ENCODE data around the gene SEMA4D. TPM values are rescaled to one million over a fixed set of nuclear protein-coding genes. Genes with fewer than 3 reads are reported as not detected.
A peak's percentile ranks its signal among the peaks of the same experiment; 100 is the strongest.
"Not testable (repeated sequence)": the region's sequence is repeated elsewhere in the genome, so short reads cannot be mapped to it uniquely, and the experiment has no call there.

Gene SEMA4D
- total and polyA plus RNA-seq, 9 of the 15 experiments (the other 6 are each of a cell fraction or from before 2014, with no cell fraction given), result 0.38 to 5.1 (median 1.8) TPM

DNA sequence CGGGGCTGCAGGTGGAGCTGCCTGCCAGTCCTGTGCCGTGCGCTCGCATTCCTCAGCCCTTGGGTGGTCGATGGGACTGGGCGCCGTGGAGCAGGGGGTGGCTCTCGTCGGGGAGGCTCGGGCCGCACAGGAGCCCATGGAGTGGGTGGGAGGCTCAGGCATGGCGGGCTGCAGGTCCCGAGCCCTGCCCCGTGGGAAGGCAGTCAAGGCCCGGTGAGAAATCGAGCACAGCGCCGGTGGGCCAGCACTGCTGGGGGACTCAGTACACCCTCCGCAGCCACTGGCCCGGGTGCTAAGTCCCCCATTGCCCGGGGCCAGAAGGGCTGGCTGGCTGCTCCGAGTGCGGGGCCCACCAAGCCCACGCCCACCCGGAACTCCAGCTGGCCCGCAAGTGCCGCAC, 17.5 kb downstream of the SEMA4D start:
- H3K9ac ChIP-seq (ENCODE audit: insufficient read depth in 1 of 2, low read depth in 2 of 2, low read length in 2 of 2); H3K9me1 ChIP-seq (ENCODE audit: control insufficient read depth, insufficient read depth, low read length); H2AFZ ChIP-seq (ENCODE audit: low read depth, low read length); ATAC-seq; H3K9me3 ChIP-seq (replicated peaks; ENCODE audit: control insufficient read depth, insufficient read depth, low read depth, low read length); POLR2A ChIA-PET; H4K20me1 ChIP-seq (replicated peaks; ENCODE audit: control insufficient read depth, insufficient read depth, low read length); H3K4me2 ChIP-seq (ENCODE audit: insufficient read depth, low read length); FAIRE-seq; H3K36me3 ChIP-seq (ENCODE audit: control insufficient read depth, insufficient read depth, low read length); DNase-seq (ENCODE audit: extremely low read depth in 1 of 4, low spot score in 3 of 4); BruUV-seq (replicated peaks); H3K27ac ChIP-seq (ENCODE audit: extremely low read depth, low read depth, low read length); H3K4me1 ChIP-seq (replicated peaks in 1 of 2; ENCODE audit: control insufficient read depth in 2 of 2, insufficient read depth in 2 of 2, low read length in 2 of 2); CTCF ChIA-PET (ENCODE audit: low intra/inter-chr PET ratio); intact Hi-C loops (cut with micrococcal nuclease); H3K79me2 ChIP-seq (ENCODE audit: control insufficient read depth, insufficient read depth, low read length); H3K4me3 ChIP-seq; in situ Hi-C loops (cut with MboI): not testable (repeated sequence)
- WGBS (ENCODE audit: insufficient coverage, low coverage, missing lambda C conversion rate), result 7% methylated on average over 13 of the region's 27 CpGs
- peaks cover 0 to 34% of the 10 kb centered on the region in 2 experiments; a peak in 3 of 5 replicates for H3K27me3 ChIP-seq (ENCODE audit: control insufficient read depth in 2 of 2, insufficient read depth in 2 of 2, low read length in 2 of 2)

DNA sequence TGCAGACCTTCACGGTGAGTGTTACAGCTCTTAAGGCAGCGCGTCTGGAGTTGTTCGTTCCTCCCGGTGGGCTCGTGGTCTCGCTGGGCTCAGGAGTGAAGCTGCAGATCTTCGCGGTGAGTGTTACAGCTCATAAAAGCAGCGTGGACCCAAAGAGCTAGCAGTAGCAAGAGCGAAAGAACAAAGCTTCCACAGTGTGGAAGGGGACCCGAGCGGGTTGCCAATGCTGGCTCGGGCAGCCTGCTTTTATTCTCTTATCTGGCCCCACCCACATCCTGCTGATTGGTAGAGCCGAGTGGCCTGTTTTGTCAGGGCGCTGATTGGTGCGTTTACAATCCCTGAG, 18.3 kb downstream of the SEMA4D start:
- H3K9me3 ChIP-seq (replicated peaks; ENCODE audit: control insufficient read depth, insufficient read depth, low read depth, low read length); H3K4me3 ChIP-seq; H3K79me2 ChIP-seq (ENCODE audit: control insufficient read depth, insufficient read depth, low read length); H3K9ac ChIP-seq (ENCODE audit: insufficient read depth in 1 of 2, low read depth in 2 of 2, low read length in 2 of 2); DNase-seq (ENCODE audit: extremely low read depth in 1 of 4, low spot score in 3 of 4); H3K27ac ChIP-seq (ENCODE audit: extremely low read depth, low read depth, low read length); H3K36me3 ChIP-seq (ENCODE audit: control insufficient read depth, insufficient read depth, low read length); ATAC-seq; in situ Hi-C loops (cut with MboI); H4K20me1 ChIP-seq (replicated peaks; ENCODE audit: control insufficient read depth, insufficient read depth, low read length); BruUV-seq (replicated peaks); H3K4me1 ChIP-seq (replicated peaks in 1 of 2; ENCODE audit: control insufficient read depth in 2 of 2, insufficient read depth in 2 of 2, low read length in 2 of 2); CTCF ChIA-PET (ENCODE audit: low intra/inter-chr PET ratio); H3K9me1 ChIP-seq (ENCODE audit: control insufficient read depth, insufficient read depth, low read length); FAIRE-seq; H3K4me2 ChIP-seq (ENCODE audit: insufficient read depth, low read length); H2AFZ ChIP-seq (ENCODE audit: low read depth, low read length); intact Hi-C loops (cut with micrococcal nuclease); POLR2A ChIA-PET: not testable (repeated sequence)
- H3K27me3 ChIP-seq (ENCODE audit: control insufficient read depth in 2 of 2, insufficient read depth in 2 of 2, low read length in 2 of 2), result peaks cover 0 to 32% of the 10 kb centered on the region in 2 experiments; a peak in 3 of 5 replicates
- TF ChIP-seq POLR2A (conservative IDR thresholded peaks at IDR 0.05), result peak; percentile 57; the same call in 1 of the 2 replicates
- WGBS (ENCODE audit: insufficient coverage, low coverage, missing lambda C conversion rate), result 6% methylated on average over 2 of the region's 17 CpGs

Measured in K562 (cell line).